Small intestine (tissue), 7 donors: ENCODE results near the gene DNER. TPM values are rescaled to one million over a fixed set of nuclear protein-coding genes. Genes with fewer than 3 reads are reported as not detected.
A peak's percentile ranks its signal among the peaks of the same experiment; 100 is the strongest.

Experiments used
- DNase-seq, 2 donors: peaks; one replicate each; pipeline versions ENCODE4 v3.0.0 to v3.0.0-alpha.2; 2013
- FAIRE-seq: peaks from 2 replicates; lab custom pipeline; 2012; peaks lifted over from hg19 to GRCh38; lab: Jason Lieb, UNC
- H3K27ac ChIP-seq, 3 donors: one replicate each; pipeline ENCODE4 v1.5.1; 2013; ENCODE audit warnings: low read length in 2 of 3, mild to moderate bottlenecking in 2 of 3, control low read depth in 1 of 3, inconsistent platforms in 1 of 3, low read depth in 1 of 3, moderate library complexity in 1 of 3
- H3K27me3 ChIP-seq, 3 donors: one replicate each; pipeline ENCODE4 v1.6.1; 2013; ENCODE audit warnings: low read length in 3 of 3, inconsistent platforms in 1 of 3; ENCODE audit not compliant: control insufficient read depth in 3 of 3, insufficient read depth in 3 of 3
- H3K36me3 ChIP-seq, 3 donors: one replicate each; pipeline ENCODE4 v1.6.1; 2013; ENCODE audit warnings: low read length in 3 of 3, inconsistent platforms in 1 of 3, low read depth in 1 of 3, mild to moderate bottlenecking in 1 of 3, moderate library complexity in 1 of 3; ENCODE audit not compliant: control insufficient read depth in 3 of 3, insufficient read depth in 2 of 3
- H3K4me1 ChIP-seq, 3 donors: one replicate each; pipeline ENCODE4 v1.6.1; 2013; ENCODE audit warnings: low read length in 2 of 3, inconsistent platforms in 1 of 3, low read depth in 1 of 3, mild to moderate bottlenecking in 1 of 3, moderate library complexity in 1 of 3; ENCODE audit not compliant: control insufficient read depth in 3 of 3, insufficient read depth in 2 of 3
- H3K4me3 ChIP-seq, 3 donors: one replicate each; pipeline ENCODE4 v1.5.1; 2013; ENCODE audit warnings: low read length in 3 of 3, control low read depth in 1 of 3, inconsistent platforms in 1 of 3, low read depth in 1 of 3, mild to moderate bottlenecking in 1 of 3, moderate library complexity in 1 of 3
- H3K9me3 ChIP-seq, 2 donors: one replicate each; pipeline ENCODE4 v1.6.1; 2013; ENCODE audit warnings: low read depth in 1 of 2, low read length in 1 of 2; ENCODE audit not compliant: control insufficient read depth in 2 of 2, insufficient read depth in 1 of 2
- WGBS, 3 donors: extraction: QIAGEN DNeasy Blood & Tissue Kit; methylation state at CpG; one replicate each; pipeline ENCODE4 v1.1.7; 2013; 5-methylcytosine and 5-hydroxymethylcytosine counted together
- polyA plus RNA-seq, 4 donors: library from polyadenylated mRNA; stranded (reverse) in 3 of 4; unstranded in 1 of 4; fragments of 200-250 nt in 3 of 4; fragments of 120-200 nt in 1 of 4; gene quantifications; one replicate each; pipeline versions ENCODE4 v1.2.1 to v1.2.3, GENCODE V29; 2013
- donor health status: healthy with polysubstance abuse.
- donor health status: control.
- donor health status: control.
- donor health status: Bipolar disorder and iron deficiency.
- donor health status: healthy.

The DNER gene
- polyA plus RNA-seq, 4 donors = 0.99 to 2.4 TPM; not detected in 2

DNA sequence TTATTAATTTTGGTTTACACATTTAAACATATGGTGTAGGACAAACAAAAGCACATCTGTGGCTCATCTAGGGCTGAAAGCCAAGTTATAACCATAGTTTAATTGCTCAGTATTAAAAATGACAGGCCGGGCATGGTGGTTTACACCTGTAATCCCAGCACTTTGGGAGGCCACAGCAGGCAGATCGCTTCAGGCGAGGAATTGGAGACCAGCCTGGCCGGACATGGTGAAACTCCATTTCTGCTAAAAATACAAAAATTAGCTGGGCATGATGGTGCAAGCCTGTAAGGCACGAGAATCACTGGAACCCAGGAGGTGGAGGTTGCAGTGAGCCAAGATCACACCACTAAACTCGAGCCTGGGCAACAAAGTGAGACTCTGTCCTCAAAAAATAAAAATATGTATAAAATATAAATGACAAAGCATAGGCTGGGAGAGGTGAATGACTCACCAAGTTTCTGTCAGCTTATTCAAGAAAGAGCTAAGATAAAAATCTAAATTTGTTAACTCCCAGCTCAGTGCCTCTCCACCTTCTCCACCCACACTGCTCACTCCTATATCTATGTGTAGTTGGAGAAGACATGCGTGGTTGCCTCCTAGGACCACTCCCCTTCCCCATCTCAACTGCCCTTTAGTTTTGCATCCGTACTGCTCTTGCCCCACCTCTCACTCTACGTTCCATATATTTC, 364.1 kb downstream of the DNER start:
- WGBS, 3 donors = 76 to 83% (median 82%) methylated on average over 9 of the region's 9 CpGs
- DNase-seq (no peak), FAIRE-seq (no peak)
- Histone ChIP-seq H3K36me3 (no peaks in the 10 kb centered on the region), H3K9me3 (peaks cover 0 to 4% of the 10 kb centered on the region in 2 donors), H3K27me3 (no peaks in the 10 kb centered on the region), H3K4me3 (no peak overlapping the region), H3K27ac (no peak overlapping the region), H3K4me1 (no peaks in the 10 kb centered on the region)

DNA sequence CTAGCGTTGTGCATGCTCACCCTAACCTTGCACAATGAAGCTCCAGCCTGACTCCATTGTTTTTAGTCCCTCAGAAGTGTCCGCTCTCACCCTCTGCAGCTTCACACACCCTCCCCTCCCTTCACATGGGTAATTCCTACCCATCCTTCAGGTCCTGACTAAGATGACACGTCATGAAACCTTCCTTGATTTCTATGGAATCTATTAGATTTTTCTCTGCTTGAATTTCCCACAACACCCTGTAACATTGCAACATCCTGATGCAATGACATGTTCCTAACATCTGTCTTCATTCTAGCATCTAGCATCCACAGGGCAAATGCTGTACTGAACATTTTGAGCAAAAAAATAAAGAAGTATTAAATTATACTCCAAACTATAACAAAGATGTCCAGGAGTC, 366.2 kb downstream of the DNER start:
- WGBS, 3 donors = 73 to 77% (median 73%) methylated on average over 3 of the region's 3 CpGs
- no peaks in the 10 kb centered on the region for H3K36me3 ChIP-seq
- no peaks in the 10 kb centered on the region for H3K27me3 ChIP-seq
- no peak for DNase-seq
- no peak overlapping the region for H3K4me3 ChIP-seq
- no peaks in the 10 kb centered on the region for H3K4me1 ChIP-seq
- H3K9me3 ChIP-seq = peaks cover 0 to 4% of the 10 kb centered on the region in 2 donors
- no peak for FAIRE-seq
- no peak overlapping the region for H3K27ac ChIP-seq

DNA sequence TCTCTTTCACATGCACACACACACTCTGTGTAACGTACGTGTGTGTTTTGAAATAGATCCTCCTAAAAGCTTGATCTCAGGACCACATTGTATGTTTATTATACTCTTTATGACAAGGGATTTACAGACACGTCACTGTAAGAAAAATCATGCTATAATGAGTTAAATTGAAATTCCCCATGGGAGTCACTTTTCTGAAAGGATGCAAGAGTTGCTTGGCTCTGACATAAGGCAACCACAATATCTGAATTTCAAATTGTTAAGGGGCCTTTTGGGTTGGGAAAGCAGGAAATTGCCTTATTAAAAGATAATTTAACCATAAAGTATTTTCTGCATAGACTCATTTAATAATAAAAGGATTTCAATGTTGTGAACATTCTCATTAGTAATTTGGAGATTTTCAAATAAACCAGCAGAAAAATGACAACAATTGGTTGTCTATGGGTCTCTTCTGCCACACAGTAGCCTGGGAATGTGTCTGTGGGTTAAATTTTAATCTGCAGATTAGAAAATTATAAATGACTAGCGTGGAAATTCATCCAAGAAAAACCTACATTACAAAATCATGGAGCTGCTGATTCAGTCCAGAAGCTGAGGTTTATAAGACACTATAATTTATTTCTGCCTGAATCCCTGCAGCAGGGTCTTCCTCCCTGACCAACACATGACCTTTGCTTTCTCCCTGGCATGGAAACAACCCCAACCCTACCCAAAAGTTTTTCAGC, 367.4 kb downstream of the DNER start:
- Histone ChIP-seq H3K27me3 (no peaks in the 10 kb centered on the region), H3K36me3 (no peaks in the 10 kb centered on the region), H3K4me1 (no peaks in the 10 kb centered on the region), H3K4me3 (no peak overlapping the region), H3K9me3 (peaks cover 0 to 4% of the 10 kb centered on the region in 2 donors), H3K27ac (no peak overlapping the region)
- FAIRE-seq (no peak), DNase-seq (no peak)
- 57 to 65% (median 60%) methylated on average over 4 of the region's 4 CpGs for WGBS, 3 donors

DNA sequence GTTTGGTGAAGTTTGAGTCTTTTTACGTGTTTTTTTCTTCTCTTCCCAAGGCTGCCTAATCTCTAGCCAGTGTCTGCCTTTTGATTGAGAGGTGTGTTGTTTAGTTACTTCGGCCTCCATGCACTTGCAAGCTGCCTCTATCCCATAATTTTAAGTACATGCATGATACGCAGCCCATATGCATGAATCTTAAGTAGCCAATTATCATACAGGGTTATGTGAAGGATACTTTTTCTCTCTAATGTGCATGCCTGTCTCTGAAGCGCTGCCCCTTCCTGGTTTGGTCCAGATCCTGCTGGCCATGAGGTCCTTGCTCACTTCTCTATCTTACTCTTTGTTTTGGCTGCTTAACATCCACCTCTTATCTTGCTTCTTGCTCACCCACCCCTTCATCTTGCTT, 369.4 kb downstream of the DNER start:
- H3K27me3 ChIP-seq = no peaks in the 10 kb centered on the region
- DNase-seq (no peak), FAIRE-seq (no peak)
- 77 to 83% (median 77%) methylated on average over 4 of the region's 4 CpGs for WGBS, 3 donors
- no peaks in the 10 kb centered on the region for H3K36me3 ChIP-seq
- no peaks in the 10 kb centered on the region for H3K4me1 ChIP-seq
- no peak overlapping the region for H3K4me3 ChIP-seq
- H3K9me3 ChIP-seq = peaks cover 0 to 4% of the 10 kb centered on the region in 2 donors
- H3K27ac ChIP-seq = no peak overlapping the region

DNA sequence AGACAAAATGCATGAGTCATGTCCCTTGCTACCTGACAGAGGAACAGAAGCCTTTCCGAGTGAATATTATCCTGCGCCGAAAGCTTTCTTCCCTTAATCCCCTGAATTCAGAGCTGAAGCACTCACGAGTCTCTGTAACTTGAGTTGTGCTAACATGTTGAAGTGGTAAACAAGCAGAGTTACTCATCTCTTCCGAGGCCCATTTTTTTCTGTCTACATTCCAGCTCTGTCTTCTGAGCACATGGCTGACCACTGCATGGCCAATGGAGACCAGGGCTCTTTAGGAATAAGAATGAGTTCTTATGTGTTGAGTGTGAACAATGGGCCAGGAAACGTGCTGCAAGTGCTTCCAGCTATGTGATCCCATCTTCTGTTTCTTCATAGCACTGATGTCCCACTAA, 370.2 kb downstream of the DNER start:
- FAIRE-seq = no peak
- no peak overlapping the region for H3K27ac ChIP-seq
- H3K27me3 ChIP-seq = no peaks in the 10 kb centered on the region
- H3K4me3 ChIP-seq = no peak overlapping the region
- DNase-seq = no peak
- no peaks in the 10 kb centered on the region for H3K9me3 ChIP-seq
- no peaks in the 10 kb centered on the region for H3K36me3 ChIP-seq
- 65 to 75% (median 72%) methylated on average over 6 of the region's 6 CpGs for WGBS, 3 donors
- no peaks in the 10 kb centered on the region for H3K4me1 ChIP-seq

DNA sequence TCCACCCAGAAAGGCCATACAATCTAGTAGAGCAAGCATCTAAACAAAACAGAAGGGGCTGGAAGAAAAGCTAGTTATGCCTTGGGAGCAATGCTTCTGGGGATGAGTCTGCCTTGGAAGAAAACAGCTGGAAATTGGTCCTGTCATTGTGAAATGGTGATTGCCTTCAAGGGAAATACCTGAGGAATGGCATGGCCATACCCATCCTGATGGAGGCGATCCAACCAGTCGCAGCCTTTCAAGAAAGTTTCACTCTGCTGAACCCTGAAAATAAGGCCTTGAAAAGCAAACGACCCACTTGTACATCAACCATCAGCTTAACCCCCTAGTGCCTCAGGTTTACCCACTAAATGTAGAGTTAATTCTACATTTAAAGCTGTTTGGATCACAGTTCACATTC, 370.7 kb downstream of the DNER start:
- Histone ChIP-seq H3K27ac (no peak overlapping the region), H3K9me3 (no peaks in the 10 kb centered on the region), H3K27me3 (no peaks in the 10 kb centered on the region), H3K4me1 (no peaks in the 10 kb centered on the region), H3K4me3 (no peak overlapping the region), H3K36me3 (no peaks in the 10 kb centered on the region)
- DNase-seq (no peak), FAIRE-seq (no peak)
- WGBS, 3 donors = 67 to 76% (median 75%) methylated on average over 3 of the region's 3 CpGs

DNA sequence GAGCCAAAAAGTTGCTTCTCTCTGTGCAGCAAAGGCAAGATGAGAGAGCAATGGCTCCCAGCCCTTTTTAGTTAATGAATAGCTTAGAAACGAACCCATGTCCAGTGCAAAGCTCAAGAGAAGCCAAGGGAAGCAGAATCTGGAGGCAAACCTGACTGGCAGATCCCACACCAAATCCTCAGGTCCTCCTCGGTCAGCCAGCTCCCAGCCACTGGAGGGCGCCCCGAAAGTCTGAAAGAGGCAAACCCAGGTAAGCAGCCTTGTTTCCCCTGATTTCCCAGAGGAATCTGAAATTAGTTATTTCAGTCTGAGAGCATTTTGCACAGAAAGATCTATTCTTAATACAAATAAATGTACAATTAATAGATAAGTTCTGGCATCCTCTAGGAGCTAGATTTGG, 372.0 kb downstream of the DNER start:
- DNase-seq (peak; percentile 11), FAIRE-seq (no peak)
- Histone ChIP-seq H3K9me3 (no peaks in the 10 kb centered on the region), H3K27ac (no peak overlapping the region), H3K4me3 (no peak overlapping the region), H3K4me1 (no peaks in the 10 kb centered on the region), H3K36me3 (no peaks in the 10 kb centered on the region), H3K27me3 (no peaks in the 10 kb centered on the region)
- 23 to 35% (median 24%) methylated on average over 4 of the region's 4 CpGs for WGBS, 3 donors

DNA sequence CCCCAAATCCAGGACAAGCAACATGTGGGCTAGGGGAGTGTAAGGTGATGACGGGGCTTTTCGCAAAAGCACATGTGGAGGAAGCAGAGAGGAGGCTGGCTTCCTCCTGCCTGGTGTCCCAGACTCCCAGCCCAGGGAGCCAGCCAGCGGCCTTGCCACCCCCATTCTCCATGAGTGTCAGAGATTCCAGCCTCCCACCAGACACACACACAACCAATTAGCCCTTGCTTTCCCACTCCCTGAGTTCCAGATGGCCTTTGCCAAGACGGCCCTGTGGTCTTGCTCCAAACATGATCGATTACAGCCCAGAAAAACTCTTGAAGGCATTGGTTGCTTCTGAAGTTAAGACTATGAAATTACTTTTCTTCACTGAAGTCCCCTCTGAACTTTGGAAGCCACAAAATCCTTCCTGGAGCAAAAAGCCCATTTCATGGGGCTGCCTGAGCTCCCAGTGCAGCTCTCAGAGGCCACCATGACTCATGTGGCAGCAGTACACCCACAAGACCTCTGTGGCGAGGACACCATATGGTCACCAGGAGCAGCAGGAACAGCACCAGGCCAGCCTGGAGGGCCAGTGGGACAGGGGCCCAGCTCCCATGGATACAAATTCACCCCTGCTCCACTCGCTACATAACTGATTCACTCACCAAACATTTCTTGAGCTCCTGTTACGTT, 374.1 kb downstream of the DNER start:
- Histone ChIP-seq H3K9me3 (no peaks in the 10 kb centered on the region), H3K36me3 (no peaks in the 10 kb centered on the region), H3K27me3 (no peaks in the 10 kb centered on the region), H3K27ac (no peak overlapping the region), H3K4me3 (no peak overlapping the region), H3K4me1 (no peaks in the 10 kb centered on the region)
- FAIRE-seq (no peak), DNase-seq (no peak)
- 87 to 89% (median 88%) methylated on average over 8 of the region's 8 CpGs for WGBS, 3 donors
